Progenitor cell of endocrine pancreas (in vitro differentiated cells): ENCODE measurements around the gene PRKN. TPM values are rescaled to one million over a fixed set of nuclear protein-coding genes. Genes with fewer than 3 reads are reported as not detected.

Experiments used
- DNase-seq: peaks from one replicate; pipeline ENCODE4 v3.0.0; 2021; ENCODE audit warnings: low spot score; ENCODE audit not compliant: unreplicated experiment
- H3K27ac Mint-ChIP-seq: 2 replicates; pipeline ENCODE4 v1.8.0; 2021; ENCODE audit warnings: mild to moderate bottlenecking, moderate library complexity, mixed read lengths
- H3K27me3 Mint-ChIP-seq: 2 replicates; pipeline ENCODE4 v1.8.0; 2021; ENCODE audit warnings: mixed read lengths
- H3K36me3 Mint-ChIP-seq: 2 replicates; pipeline ENCODE4 v1.8.0; 2022; ENCODE audit warnings: mixed read lengths; ENCODE audit not compliant: insufficient read depth
- H3K4me1 Mint-ChIP-seq: 2 replicates; pipeline ENCODE4 v1.8.0; 2021; ENCODE audit warnings: low read depth, mixed read lengths
- H3K4me3 Mint-ChIP-seq: 2 replicates; pipeline ENCODE4 v1.8.0; 2021; ENCODE audit warnings: low read depth, mild to moderate bottlenecking, moderate library complexity, mixed read lengths
- H3K9me3 Mint-ChIP-seq: 2 replicates; pipeline ENCODE4 v1.8.0; 2021; ENCODE audit warnings: low read depth, mixed read lengths
- total RNA-seq: library from RNA; stranded (reverse); gene quantifications from 2 replicates; pipeline ENCODE4 v1.2.1, GENCODE V29; 2021
- TF ChIP-seq, protein P1 (sequence below): fragments of 200-600 bp; sonication (generic); IDR thresholded peaks from one replicate; pipeline ENCODE4 v1.5.0; 2021; ENCODE audit warnings: antibody characterized with exemption, mild to moderate bottlenecking; ENCODE audit not compliant: unreplicated experiment

Gene PRKN
- total RNA-seq, 1 donor from 2014 or later = 4.6 TPM

DNA sequence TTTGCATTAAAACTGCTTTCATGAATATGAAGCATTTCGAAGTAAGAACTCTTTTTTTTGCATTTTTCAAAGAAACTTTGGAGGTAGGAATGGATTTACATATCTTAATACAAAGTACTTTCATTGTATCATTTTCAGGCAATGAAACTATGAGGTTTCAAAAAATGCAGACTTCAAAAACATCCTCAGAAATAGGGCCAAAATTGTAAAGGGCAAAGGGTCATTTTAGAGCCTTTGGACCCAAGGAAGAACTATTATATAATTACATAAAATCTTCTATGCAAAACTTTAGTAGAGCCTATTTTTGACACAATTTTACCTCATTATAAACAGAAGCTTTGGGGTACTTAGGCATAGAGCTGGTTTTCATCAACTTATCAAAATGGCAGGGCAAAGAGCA, 4.9 kb downstream of the PRKN start:
- DNase-seq = no peak
- TF ChIP-seq, protein P1, sequence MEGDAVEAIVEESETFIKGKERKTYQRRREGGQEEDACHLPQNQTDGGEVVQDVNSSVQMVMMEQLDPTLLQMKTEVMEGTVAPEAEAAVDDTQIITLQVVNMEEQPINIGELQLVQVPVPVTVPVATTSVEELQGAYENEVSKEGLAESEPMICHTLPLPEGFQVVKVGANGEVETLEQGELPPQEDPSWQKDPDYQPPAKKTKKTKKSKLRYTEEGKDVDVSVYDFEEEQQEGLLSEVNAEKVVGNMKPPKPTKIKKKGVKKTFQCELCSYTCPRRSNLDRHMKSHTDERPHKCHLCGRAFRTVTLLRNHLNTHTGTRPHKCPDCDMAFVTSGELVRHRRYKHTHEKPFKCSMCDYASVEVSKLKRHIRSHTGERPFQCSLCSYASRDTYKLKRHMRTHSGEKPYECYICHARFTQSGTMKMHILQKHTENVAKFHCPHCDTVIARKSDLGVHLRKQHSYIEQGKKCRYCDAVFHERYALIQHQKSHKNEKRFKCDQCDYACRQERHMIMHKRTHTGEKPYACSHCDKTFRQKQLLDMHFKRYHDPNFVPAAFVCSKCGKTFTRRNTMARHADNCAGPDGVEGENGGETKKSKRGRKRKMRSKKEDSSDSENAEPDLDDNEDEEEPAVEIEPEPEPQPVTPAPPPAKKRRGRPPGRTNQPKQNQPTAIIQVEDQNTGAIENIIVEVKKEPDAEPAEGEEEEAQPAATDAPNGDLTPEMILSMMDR = no peak

GRCh38 chr6:162722226-162722625, 5.3 kb downstream of the PRKN start:
- H3K27ac Mint-ChIP-seq = no peak overlapping the region
- H3K4me1 Mint-ChIP-seq = peaks cover 12% of the 10 kb centered on the region
- H3K4me3 Mint-ChIP-seq = no peak overlapping the region
- TF ChIP-seq, protein P1 = no peak
- H3K9me3 Mint-ChIP-seq = peaks cover 10% of the 10 kb centered on the region
- H3K36me3 Mint-ChIP-seq = no peaks in the 10 kb centered on the region
- DNase-seq = no peak
- no peaks in the 10 kb centered on the region for H3K27me3 Mint-ChIP-seq

More for the DNA sequence above, 4.9 kb downstream of the PRKN start:
- Mint-ChIP-seq H3K27me3 (no peaks in the 10 kb centered on the region), H3K4me3 (no peak overlapping the region), H3K9me3 (peaks cover 10% of the 10 kb centered on the region), H3K4me1 (peaks cover 12% of the 10 kb centered on the region), H3K27ac (no peak overlapping the region), H3K36me3 (no peaks in the 10 kb centered on the region)

DNA sequence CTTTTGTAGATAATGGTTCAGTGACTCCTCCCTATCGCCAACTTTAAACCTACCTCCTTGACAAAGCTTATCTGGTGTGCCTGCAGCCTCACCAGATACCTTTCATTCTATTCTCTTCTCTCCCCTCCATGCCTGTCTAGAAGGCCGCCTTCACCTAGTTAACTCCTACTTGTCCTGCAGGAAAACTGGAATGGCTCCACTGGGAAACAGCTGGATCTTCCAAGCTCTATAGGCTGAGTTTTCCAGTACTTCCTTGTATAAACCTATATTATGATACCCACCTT, 6.2 kb downstream of the PRKN start:
- no peaks in the 10 kb centered on the region for H3K27me3 Mint-ChIP-seq
- peaks cover 5% of the 10 kb centered on the region for H3K4me1 Mint-ChIP-seq
- H3K36me3 Mint-ChIP-seq = no peaks in the 10 kb centered on the region
- TF ChIP-seq, protein P1 = no peak
- H3K27ac Mint-ChIP-seq = no peak overlapping the region
- H3K4me3 Mint-ChIP-seq = no peak overlapping the region
- DNase-seq = no peak
- peaks cover 13% of the 10 kb centered on the region for H3K9me3 Mint-ChIP-seq

- peaks cover 13% of the 10 kb centered on the region for H3K9me3 Mint-ChIP-seq
- no peak overlapping the region for H3K4me3 Mint-ChIP-seq
- H3K27me3 Mint-ChIP-seq = no peaks in the 10 kb centered on the region
- TF ChIP-seq, protein P1 = no peak
- H3K36me3 Mint-ChIP-seq = no peaks in the 10 kb centered on the region
- no peak for DNase-seq
- peaks cover 3% of the 10 kb centered on the region for H3K4me1 Mint-ChIP-seq
- no peak overlapping the region for H3K27ac Mint-ChIP-seq
These were observed 8.0 kb downstream of the PRKN start for GRCh38 chr6:162719528-162719927.

GRCh38 chr6:162715601-162716000, 12.0 kb downstream of the PRKN start:
- H3K27me3 Mint-ChIP-seq = no peaks in the 10 kb centered on the region
- H3K27ac Mint-ChIP-seq = no peak overlapping the region
- H3K9me3 Mint-ChIP-seq = peaks cover 10% of the 10 kb centered on the region
- no peak for DNase-seq
- no peak overlapping the region for H3K4me3 Mint-ChIP-seq
- peaks cover 3% of the 10 kb centered on the region for H3K4me1 Mint-ChIP-seq
- TF ChIP-seq, protein P1 = no peak
- H3K36me3 Mint-ChIP-seq = no peaks in the 10 kb centered on the region
